Ishikawa (cell line): Measurements from ENCODE around the gene STRA6.

Experiments used
- CEBPB ChIP-seq: IDR thresholded peaks from 2 replicates; pipeline ENCODE4 v1.6.1; 2012
- CREB1 ChIP-seq: IDR thresholded peaks from 2 replicates; pipeline ENCODE4 v1.6.1; 2012; ENCODE audit warnings: low read depth
- EGR1 ChIP-seq: IDR thresholded peaks from 2 replicates; pipeline ENCODE4 v1.6.1; 2012
- EP300 ChIP-seq: IDR thresholded peaks from 2 replicates; pipeline ENCODE4 v1.6.1; 2012; ENCODE audit warnings: borderline replicate concordance
- FOXM1 ChIP-seq: IDR thresholded peaks from 2 replicates; pipeline ENCODE4 v1.6.1; 2012; ENCODE audit warnings: low read depth, borderline replicate concordance
- MAX ChIP-seq: IDR thresholded peaks from 2 replicates; pipeline ENCODE4 v1.6.1; 2012
- NFIC ChIP-seq: IDR thresholded peaks from 2 replicates; pipeline ENCODE4 v1.6.1; 2012
- RAD21 ChIP-seq: IDR thresholded peaks from 2 replicates; pipeline ENCODE4 v1.6.1; 2012; ENCODE audit warnings: low read depth
- REST ChIP-seq: IDR thresholded peaks from 2 replicates; pipeline ENCODE4 v1.6.1; 2012; ENCODE audit warnings: low read depth, mild to moderate bottlenecking
- TAF1 ChIP-seq: IDR thresholded peaks from 2 replicates; pipeline ENCODE4 v1.6.1; 2012; ENCODE audit warnings: low read depth, mild to moderate bottlenecking
- TCF12 ChIP-seq: IDR thresholded peaks from 2 replicates; pipeline ENCODE4 v1.6.1; 2012; ENCODE audit warnings: low read depth
- TEAD4 ChIP-seq: IDR thresholded peaks from 2 replicates; pipeline ENCODE4 v1.6.1; 2012
- USF1 ChIP-seq: IDR thresholded peaks from 2 replicates; pipeline ENCODE4 v1.6.1; 2012
- YY1 ChIP-seq: IDR thresholded peaks from 2 replicates; pipeline ENCODE4 v1.6.1; 2012; ENCODE audit warnings: low read depth
- ZBTB7A ChIP-seq: IDR thresholded peaks from 2 replicates; pipeline ENCODE4 v1.6.1; 2012; ENCODE audit warnings: low read depth

STRA6 gene

GRCh38 chr15:74176262-74177214 lies 26.0 kb downstream of the STRA6 start:
- TF ChIP-seq YY1 (no peak), EP300 (no peak), NFIC (no peak), MAX (no peak), REST (no peak), TAF1 (no peak), FOXM1 (no peak), EGR1 (no peak)

- TF ChIP-seq EGR1 (no peak), REST (no peak), YY1 (no peak), TAF1 (no peak), MAX (no peak), ZBTB7A (no peak), EP300 (no peak), USF1 (no peak), TCF12 (no peak), CREB1 (no peak), RAD21 (no peak), TEAD4 (no peak), CEBPB (no peak)
Measured at GRCh38 chr15:74175271-74176191, 27.1 kb downstream of the STRA6 start.

GRCh38 chr15:74174958-74175253 lies 27.7 kb downstream of the STRA6 start:
- TF ChIP-seq RAD21, result no peak
- no peak for TF ChIP-seq TCF12
- TF ChIP-seq EP300, result no peak
- TF ChIP-seq FOXM1, result no peak
- TF ChIP-seq REST, result no peak
- no peak for TF ChIP-seq ZBTB7A
- TF ChIP-seq EGR1, result no peak
- TF ChIP-seq YY1, result no peak
- TF ChIP-seq USF1, result no peak
- TF ChIP-seq MAX, result no peak
- no peak for TF ChIP-seq TAF1
- no peak for TF ChIP-seq NFIC
- TF ChIP-seq CEBPB, result no peak
- TF ChIP-seq CREB1, result no peak
